C4-2B (cell line): Measurements from ENCODE around the gene ZSWIM5.
"Not testable (repeated sequence)": the region's sequence is repeated elsewhere in the genome, so short reads cannot be mapped to it uniquely, and the experiment has no call there.

Experiments used
- ZFX ChIP-seq: fragments of 450-650 bp; IDR thresholded peaks from 2 replicates; pipeline ENCODE4 v1.6.1; 2017
- TF ChIP-seq, protein P1 (sequence below): fragments of 450-650 bp; conservative IDR thresholded peaks from 2 replicates; pipeline ENCODE4 v1.5.1; 2017; ENCODE audit warnings: mild to moderate bottlenecking

DNA sequence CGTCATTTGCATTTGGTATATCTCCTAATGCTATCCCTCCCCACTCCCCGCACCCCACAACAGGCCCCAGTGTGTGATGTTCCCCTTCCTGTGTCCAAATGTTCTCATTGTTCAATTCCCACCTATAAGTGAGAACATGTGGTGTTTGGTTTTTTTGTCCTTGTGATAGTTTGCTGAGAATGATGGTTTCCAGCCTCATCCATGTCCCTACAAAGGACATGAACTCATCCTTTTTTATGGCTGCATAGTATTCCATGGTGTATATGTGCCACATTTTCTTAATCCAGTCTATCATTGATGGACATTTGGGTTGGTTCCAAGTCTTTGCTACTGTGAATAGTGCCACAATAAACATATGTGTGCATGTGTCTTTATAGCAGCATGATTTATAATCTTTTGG is 73.7 kb downstream of the ZSWIM5 start:
- TF ChIP-seq, protein P1, sequence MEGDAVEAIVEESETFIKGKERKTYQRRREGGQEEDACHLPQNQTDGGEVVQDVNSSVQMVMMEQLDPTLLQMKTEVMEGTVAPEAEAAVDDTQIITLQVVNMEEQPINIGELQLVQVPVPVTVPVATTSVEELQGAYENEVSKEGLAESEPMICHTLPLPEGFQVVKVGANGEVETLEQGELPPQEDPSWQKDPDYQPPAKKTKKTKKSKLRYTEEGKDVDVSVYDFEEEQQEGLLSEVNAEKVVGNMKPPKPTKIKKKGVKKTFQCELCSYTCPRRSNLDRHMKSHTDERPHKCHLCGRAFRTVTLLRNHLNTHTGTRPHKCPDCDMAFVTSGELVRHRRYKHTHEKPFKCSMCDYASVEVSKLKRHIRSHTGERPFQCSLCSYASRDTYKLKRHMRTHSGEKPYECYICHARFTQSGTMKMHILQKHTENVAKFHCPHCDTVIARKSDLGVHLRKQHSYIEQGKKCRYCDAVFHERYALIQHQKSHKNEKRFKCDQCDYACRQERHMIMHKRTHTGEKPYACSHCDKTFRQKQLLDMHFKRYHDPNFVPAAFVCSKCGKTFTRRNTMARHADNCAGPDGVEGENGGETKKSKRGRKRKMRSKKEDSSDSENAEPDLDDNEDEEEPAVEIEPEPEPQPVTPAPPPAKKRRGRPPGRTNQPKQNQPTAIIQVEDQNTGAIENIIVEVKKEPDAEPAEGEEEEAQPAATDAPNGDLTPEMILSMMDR, result not testable (repeated sequence)
- TF ChIP-seq ZFX, result not testable (repeated sequence)
